Measurements from ENCODE around the gene SDHB.
A peak's percentile ranks its signal among the peaks of the same experiment; 100 is the strongest.

The SDHB gene

GRCh38 chr1:17053685-17054410 is at the start of gene SDHB:
TSS of gene SDHB (minus strand) at chr1:17054032. CDS start at chr1:17054019, 13 bp downstream.
- no peak for TF ChIP-seq CTCF (IDR thresholded peaks at IDR 0.05; ENCODE audit: extremely low read depth, missing control alignments)

GRCh38 chr1:17102232-17102631 is 48.4 kb upstream of the SDHB start:
- TF ChIP-seq CTCF (IDR thresholded peaks at IDR 0.05; ENCODE audit: extremely low read depth, missing control alignments): no peak
- DNase-seq (ENCODE audit: low spot score): no peak

More at GRCh38 chr1:17053685-17054410, at the start of gene SDHB:
- DNase-seq (ENCODE audit: low spot score): peak; percentile 94

GRCh38 chr1:17101261-17101660 is 47.4 kb upstream of the SDHB start:
- DNase-seq (ENCODE audit: low spot score): no peak
- no peak for TF ChIP-seq CTCF (IDR thresholded peaks at IDR 0.05; ENCODE audit: extremely low read depth, missing control alignments)

- no peak for DNase-seq (ENCODE audit: low spot score)
- no peak for TF ChIP-seq CTCF (IDR thresholded peaks at IDR 0.05; ENCODE audit: extremely low read depth, missing control alignments)
Observed at GRCh38 chr1:17099616-17100340, 45.9 kb upstream of the SDHB start.

- DNase-seq (ENCODE audit: low spot score): no peak
- no peak for TF ChIP-seq CTCF (IDR thresholded peaks at IDR 0.05; ENCODE audit: extremely low read depth, missing control alignments)
Observed at GRCh38 chr1:17098446-17099317, 44.9 kb upstream of the SDHB start.

- no peak for DNase-seq (ENCODE audit: low spot score)
- TF ChIP-seq CTCF (IDR thresholded peaks at IDR 0.05; ENCODE audit: extremely low read depth, missing control alignments): no peak
Observed at GRCh38 chr1:17097787-17098186, 44.0 kb upstream of the SDHB start.
